ENCODE measurements around the gene ORMDL2.

GRCh38 chr12:55852740-55853139 is 34.9 kb downstream of the ORMDL2 start:
- no peak for TF ChIP-seq CTCF (IDR thresholded peaks at IDR 0.05; ENCODE audit: extremely low read depth in 1 of 2, insufficient read depth in 1 of 2, low read depth in 1 of 2, low read length in 2 of 2)
- TF ChIP-seq POLR2AphosphoS5 (IDR thresholded peaks at IDR 0.05; ENCODE audit: insufficient read depth, low read depth, low read length): no peak
- TF ChIP-seq POLR2A (IDR thresholded peaks at IDR 0.05; ENCODE audit: low read depth, low read length): no peak
- no peak for TF ChIP-seq MAX (IDR thresholded peaks at IDR 0.05; ENCODE audit: insufficient read depth, insufficient read length)
- no peak for TF ChIP-seq EZH2 (IDR thresholded peaks at IDR 0.05; ENCODE audit: borderline replicate concordance, low read depth, low read length, severe bottlenecking)
- TF ChIP-seq FOS (IDR thresholded peaks at IDR 0.05; ENCODE audit: borderline replicate concordance, insufficient read depth, low read length): no peak
- no peak for TF ChIP-seq JUN (IDR thresholded peaks at IDR 0.05; ENCODE audit: borderline replicate concordance, insufficient read depth, insufficient read length, low read depth)
